Dermis microvascular lymphatic vessel endothelial cell (primary cell): ENCODE measurements around the gene OSGIN1. TPM values are rescaled to one million over a fixed set of nuclear protein-coding genes. Genes with fewer than 3 reads are reported as not detected.

ENCODE experiments used
- DNase-seq, 2 donors: peaks; one replicate each; pipeline versions ENCODE4 v3.0.0 to v3.0.0-alpha.2; 2010; ENCODE audit warnings: low read depth in 2 of 2
- total RNA-seq: library from RNA; depleted of rRNA; stranded (reverse); fragments of >200 nt; gene quantifications from 2 replicates; pipeline ENCODE4 v1.2.1, GENCODE V29; 2014

Gene OSGIN1
- total RNA-seq, 1 donor from 2014 or later = 0.77 TPM

GRCh38 chr16:83970430-83970815, 17.4 kb downstream of the OSGIN1 start:
- DNase-seq = no peak

DNA sequence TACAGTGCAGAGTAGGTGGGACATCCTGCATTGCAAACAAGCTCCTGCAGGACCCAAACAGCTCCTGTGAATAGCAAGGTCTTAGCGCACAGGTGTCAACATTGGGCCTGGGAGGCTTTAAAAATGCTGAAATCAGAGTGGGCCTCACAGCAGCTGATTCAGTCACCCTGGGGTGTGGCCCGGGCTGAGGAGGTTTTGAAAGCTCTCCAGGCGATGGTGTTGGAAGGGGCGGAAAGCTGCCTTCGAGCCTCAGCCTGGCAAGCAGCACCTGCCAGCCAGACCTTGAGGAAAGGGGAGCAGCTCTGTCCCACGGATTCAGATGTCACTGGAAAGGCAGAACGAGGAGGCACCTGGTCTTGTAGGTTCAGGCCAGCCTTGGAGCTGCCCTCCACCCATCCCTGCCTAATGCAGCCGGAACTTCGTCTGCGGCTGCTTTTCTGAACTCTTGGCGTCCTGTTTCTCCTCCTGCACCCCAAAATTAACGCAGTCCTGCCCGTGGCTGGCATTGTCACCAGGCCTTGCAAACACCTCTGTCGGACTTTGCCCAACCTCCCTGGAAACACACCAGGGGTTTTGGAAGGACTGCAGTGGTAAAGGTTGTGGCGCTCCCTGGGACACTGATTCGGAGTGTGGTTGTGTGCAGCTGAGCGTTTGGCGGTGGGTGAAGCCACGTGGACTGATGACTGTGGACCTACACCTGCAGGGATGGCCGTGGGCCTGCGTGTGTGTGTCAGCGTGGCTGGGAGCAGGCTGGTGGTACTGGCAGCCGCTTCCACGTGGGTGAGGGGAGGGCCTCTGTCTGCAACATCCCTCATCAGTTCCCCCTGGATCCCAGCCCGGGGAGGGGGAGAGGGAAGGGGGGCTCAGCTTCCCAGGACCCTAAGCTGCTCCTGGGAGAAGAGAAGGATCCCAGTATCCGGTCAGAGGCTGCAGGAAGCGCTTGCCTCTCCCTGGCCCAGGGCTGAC, 18.4 kb downstream of the OSGIN1 start:
- DNase-seq = no peak

DNA sequence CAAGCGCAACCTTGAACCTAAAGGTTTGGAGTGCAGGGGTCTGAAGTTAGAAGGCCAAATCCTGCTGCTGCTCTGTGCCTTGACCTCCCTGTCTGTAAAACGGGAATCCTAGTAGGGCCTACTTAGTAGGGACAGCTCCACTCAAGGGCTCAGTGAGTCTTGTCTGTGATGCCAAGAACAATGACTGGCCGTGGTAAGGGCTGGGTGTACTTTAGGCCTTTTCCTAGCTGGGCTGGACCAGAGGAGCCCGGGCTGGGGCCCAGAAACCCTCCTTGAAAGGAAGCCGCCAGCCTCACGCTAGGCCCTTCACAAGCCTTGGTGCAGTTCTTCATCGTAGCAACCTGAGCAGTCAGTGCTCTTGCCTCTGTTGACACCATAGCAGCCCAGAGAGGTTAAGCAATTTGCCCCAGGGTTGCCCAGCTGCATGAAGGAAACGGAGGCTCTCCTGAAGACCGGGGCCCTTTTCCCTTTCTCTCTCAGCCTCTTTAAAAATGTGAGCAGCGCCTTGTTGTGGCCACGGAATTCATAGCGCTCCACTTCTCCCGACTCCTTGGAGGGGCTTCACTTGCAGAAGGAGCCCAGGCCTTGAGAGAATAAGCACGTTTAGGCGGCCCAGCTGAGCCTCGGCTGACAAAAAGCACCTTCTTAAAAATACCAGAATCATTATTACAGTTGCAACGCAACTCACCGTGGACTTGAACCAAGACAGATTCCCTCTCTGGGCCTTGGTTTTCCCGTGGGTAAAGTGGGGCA, 19.4 kb downstream of the OSGIN1 start:
- no peak for DNase-seq

DNA sequence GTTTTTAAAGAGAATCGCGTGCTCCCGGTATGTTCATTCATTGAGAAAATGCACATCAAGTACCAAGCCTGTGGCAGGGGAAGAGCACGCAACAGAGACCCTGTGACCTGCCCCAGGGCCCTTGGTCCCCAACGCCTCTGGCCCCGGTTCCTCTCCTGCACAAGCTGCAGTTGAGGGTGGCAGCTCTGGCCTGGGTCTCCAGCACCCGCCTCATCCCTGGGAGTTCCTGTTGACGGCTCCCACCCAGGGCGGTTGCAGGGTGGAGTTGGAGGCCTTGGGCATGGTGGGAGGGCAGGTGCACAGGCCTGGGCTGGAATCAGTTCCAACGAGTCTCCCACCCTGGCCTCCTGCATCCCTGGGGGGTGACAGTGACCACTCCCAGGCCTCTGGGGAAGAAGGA, 20.0 kb downstream of the OSGIN1 start:
- no peak for DNase-seq

DNA sequence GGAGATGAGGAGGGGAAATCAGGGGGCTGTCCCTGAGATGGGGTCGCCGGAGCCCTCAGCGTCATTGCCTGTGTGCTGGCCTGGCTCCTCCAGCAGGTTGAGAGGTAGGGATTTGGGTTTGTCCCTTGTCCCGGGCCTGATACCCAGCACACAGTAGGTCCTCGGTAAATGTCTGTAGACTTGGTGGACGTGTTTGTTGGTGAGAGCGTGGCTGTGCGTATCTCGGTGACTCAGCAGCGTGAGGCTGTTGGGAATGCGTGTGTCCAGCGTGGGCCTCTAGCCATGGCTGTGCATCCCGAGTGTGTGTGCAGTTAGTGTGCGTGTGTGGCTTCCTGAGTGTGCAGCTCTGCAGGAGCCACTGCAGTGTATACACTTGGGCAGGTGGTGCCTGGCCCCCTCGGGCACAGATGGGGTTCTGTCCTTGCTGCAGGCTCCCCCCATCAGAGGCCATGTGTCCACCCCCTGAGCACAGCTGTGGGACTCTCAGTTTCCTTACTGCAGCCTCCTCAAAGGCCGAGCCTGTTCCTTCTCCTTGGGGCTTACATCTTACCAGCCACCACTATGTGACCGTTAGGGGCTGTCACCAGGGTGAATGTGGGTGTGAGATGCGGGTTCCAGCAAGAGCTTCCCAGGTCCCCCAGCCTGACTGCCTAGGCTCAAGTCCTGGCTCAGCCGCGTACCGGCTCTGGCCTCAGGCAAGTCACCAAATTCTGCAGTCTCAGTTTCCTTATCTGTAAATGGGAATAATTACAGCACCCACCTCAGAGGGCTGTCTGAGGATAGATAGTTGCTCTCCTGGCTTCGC, 20.7 kb downstream of the OSGIN1 start:
- no peak for DNase-seq

- DNase-seq = no peak
Observed at GRCh38 chr16:83974475-83974874, 21.4 kb downstream of the OSGIN1 start.

GRCh38 chr16:83975590-83976260, 22.7 kb downstream of the OSGIN1 start:
- no peak for DNase-seq

DNA sequence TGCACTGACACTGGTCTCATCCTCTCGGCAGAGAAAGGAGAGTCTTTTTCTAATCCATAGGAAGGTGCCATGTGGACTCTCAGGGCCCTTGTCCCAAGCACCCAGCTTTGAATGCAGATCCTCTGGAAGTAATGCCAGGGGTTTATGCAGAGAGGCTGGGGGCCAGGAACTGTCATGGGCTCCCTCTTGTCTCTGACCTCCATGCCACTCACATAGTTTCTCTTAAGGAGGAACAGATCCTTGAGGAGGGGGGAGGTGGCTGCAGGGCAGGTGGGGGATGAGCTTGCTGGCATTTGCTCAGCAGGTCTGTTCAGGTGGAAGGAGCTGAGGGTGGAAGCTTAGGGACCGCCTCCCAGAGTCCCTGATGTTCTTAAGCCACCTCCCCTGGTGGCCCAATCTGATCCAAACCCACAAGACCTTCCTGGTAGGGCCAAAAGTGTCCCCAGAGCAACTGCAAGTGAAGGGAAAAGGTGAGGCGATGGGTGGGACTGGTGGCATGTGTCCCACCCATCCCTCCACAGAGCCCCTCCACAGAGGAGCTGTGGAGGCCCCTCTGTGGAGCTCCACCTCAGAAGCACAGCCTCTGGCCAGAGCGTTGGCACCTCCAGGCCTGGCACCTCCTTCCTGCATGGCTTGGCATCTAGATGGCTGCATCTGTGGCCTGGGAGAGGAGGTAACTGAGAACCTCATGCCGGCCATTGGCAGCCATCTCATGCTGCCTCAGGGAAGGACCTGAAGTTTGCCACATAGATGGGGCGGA, 24.2 kb downstream of the OSGIN1 start:
- DNase-seq = no peak

GRCh38 chr16:83978401-83978904, 25.4 kb downstream of the OSGIN1 start:
- DNase-seq = no peak

GRCh38 chr16:83979441-83979840, 26.4 kb downstream of the OSGIN1 start:
- DNase-seq = no peak

DNA sequence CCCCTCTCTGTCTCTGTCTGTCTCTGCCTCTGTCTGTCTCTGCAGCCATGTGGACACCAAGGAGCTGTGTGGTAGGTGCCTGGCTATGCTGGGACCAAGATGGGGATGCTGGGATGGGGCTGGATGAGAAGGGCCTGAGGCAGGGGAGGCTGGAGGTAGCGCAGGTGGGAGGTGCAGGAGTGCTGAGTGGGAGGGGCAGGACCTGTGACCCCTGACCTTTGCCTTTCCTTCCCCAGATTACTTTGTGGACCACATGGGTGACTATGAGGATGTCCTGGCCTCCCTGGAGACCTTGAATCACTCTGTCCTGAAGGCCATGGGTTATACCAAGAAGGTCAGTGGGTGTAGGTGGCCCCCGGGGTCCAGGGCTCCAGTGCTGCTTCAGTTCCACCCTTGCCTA, 27.8 kb downstream of the OSGIN1 start:
- DNase-seq = no peak

- DNase-seq = no peak
Observed at GRCh38 chr16:83981799-83982198, 28.8 kb downstream of the OSGIN1 start.

DNA sequence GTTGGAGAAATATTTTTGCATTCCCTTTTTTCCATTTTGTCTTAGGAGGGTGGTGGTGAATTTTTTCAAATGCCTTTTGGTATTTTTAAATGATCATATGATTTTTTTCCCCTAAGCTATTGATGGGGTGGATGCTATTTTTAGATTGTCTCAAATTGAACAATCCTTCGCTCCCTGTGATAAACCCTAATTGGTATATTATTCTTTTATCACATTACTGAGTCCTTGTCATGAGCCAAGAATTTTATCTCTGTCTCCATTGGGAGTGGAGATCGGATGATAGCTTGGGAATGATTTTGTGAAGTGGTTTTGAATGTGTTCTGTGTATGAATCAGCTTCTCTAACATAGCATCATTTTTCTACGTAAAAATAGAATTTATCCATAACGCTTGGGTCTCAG, 30.5 kb downstream of the OSGIN1 start:
- no peak for DNase-seq

DNA sequence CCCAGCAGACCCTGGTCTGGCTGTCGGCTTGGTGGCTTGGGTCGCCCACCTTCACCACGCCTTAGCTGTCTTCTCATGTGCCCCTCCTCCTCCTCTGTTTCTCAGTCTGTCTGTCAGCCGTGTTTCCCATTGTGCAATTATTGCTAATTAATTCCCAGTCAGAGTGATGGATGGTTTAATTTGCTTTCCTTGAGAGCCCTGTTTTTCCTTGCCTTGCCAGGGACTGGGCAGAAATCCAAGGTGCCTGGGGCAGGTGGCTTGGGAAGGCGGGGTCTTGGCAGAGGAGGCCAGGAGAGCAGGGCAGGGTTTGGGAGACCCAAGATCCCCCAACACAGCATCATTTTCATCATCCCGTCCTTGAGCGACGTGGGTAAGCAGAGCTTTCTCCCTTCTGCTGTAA, 36.3 kb downstream of the OSGIN1 start:
- no peak for DNase-seq

DNA sequence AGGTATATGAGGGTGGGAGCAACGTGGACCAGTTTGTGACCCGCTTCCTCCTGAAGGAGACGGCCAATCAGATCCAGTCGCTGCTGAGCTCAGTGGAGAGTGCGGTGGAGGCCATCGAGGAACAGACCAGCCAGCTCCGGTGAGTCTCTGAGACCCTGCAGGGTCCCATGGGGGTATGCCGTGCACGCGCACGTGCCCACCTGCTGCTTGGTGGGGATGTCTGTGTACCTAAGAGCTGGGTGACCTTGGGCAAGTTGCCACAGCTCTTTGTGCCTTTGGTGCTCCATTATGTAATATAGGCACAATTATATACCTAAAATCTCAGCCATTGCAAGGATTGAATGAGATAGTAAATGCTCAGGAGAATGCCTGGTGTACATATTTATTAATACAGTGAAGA, 37.5 kb downstream of the OSGIN1 start:
- DNase-seq = no peak

DNA sequence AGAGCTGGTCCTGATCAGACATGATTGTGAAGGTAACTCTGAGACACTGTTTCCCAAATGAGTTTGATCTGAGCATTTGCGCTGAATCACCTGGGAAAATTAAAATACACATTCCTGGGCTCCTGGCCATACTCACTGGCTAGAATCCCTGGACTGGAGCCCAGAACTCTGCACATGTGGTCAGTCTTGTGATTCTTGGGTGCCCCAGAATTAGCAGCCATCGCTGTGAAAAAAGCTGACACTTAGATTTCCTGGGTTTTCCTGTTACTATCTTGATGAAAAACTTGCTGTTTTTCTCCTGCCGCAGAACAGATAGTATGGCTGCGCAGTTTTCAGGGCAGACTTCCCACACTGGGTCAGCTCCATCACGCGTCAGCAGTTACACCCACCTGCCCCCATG, 39.6 kb downstream of the OSGIN1 start:
- DNase-seq = peak in 1 of 2 donors; percentile 9

GRCh38 chr16:83994087-83994486, 41.0 kb downstream of the OSGIN1 start:
- DNase-seq = peak in 1 of 2 donors; percentile 15

DNA sequence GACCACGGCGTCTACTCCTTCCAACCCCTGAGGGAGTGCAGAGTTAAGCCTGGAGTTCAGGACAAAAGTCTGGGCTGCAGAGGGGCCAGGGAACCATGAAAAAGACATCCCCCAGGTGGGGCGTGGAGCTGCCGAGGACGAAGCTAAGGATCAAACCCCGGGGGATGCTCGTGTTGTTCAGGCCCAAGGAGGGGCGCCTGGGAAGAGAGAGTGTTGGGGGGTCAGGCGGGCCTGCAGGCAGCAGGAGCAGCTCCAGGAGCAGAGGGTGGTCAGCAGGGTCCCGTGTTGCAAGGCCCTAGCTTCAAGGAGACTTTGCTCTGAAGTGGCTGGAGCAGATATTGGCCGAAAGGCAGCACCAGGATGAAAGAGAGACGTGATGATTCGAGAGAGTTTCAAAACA, 41.7 kb downstream of the OSGIN1 start:
- DNase-seq = no peak

GRCh38 chr16:83995754-83996153, 42.7 kb downstream of the OSGIN1 start:
- DNase-seq = peak in 1 of 2 donors; percentile 9
